DOHH2 (cell line): Measurements from ENCODE around the gene HNRNPK.

Experiments
- CTCF ChIP-seq: fragments of 200-600 bp; sonication (generic); IDR thresholded peaks from one replicate; pipeline ENCODE4 v1.5.1; 2014; ENCODE audit warnings: antibody characterized with exemption, mild to moderate bottlenecking, low read depth, low read length; ENCODE audit not compliant: poor library complexity, severe bottlenecking
- EZH2phosphoT487 ChIP-seq: fragments of 200-600 bp; sonication (generic); IDR thresholded peaks from 2 replicates; pipeline ENCODE4 v1.6.1; 2017; ENCODE audit warnings: borderline replicate concordance, mild to moderate bottlenecking, antibody characterized with exemption, low read length, moderate library complexity, mixed read lengths

DNA sequence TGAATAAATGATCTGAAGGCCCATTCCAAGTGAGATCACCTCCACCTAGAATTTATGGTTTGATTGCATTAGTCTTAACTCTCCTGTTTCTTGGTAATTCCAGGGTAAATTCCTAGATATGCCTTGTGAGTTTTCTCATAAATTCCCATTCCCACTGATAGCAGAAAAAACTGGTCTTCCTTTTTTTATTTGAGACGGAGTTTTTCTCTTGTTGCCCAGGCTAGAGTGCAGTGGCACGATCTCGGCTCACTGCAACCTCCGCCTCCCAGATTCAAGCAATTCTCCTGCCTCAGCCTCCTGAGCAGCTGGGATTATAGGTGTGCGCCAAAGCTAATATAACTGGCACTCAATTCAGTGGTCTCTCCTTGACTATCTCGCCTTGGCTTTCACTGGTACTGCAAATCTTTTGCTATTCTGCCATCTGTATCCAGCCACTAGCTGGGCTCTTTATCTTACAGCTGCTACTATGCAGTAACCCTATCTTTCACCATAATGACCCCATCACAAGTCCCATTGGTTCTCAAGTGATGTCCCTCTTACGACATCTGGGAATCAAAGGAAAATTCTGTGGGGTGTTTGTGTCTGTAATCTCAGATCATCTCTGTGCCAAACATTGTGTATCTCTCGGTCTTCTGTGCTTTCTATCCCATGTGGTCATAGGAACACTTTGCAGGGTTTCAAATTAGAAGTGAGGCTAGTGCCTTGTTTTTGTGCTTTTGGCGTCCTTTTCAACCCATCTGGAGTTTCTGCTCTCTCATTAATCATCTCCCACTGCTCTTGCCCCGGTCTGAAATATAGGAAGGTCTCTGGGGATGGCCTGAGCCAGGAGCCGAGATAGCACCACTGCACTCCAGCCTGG lies 14.4 kb downstream of the HNRNPK start:
- TF ChIP-seq CTCF (no peak), EZH2phosphoT487 (no peak)
